ENCODE results near the gene CLTA.

Gene CLTA, protein sequence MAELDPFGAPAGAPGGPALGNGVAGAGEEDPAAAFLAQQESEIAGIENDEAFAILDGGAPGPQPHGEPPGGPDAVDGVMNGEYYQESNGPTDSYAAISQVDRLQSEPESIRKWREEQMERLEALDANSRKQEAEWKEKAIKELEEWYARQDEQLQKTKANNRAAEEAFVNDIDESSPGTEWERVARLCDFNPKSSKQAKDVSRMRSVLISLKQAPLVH

DNA sequence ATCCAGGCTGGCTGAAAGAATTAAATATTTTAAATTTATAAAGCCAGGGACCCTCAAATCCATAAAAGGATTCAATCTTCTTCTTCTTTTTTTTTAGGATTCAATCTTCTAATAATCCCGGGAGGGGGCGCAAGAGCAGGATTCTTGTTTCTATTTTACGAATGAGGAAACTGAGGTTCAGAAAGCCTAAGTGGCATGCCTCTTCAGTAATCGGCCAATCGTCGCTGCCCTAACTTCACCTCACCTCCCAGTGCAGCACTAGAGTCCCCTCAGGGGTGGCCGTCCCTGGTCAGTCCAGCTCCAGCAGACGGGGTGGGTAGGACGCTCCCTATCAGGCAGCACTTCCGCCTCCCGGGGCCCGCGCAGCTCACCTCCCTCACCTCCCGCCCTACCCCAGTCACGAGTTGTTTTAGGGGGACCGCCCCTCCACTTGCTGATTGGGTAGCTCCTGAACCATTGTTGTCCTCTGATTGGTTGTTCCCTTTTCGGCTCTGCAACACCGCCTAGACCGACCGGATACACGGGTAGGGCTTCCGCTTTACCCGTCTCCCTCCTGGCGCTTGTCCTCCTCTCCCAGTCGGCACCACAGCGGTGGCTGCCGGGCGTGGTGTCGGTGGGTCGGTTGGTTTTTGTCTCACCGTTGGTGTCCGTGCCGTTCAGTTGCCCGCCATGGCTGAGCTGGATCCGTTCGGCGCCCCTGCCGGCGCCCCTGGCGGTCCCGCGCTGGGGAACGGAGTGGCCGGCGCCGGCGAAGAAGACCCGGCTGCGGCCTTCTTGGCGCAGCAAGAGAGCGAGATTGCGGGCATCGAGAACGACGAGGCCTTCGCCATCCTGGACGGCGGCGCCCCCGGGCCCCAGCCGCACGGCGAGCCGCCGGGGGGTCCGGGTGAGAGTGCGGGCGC, at the start of gene CLTA:
Gene CLTA (plus strand): TSS at position 534 of the 902 bp plus-strand sequence. CDS start 136 bp downstream, at position 670.
- DNase-seq: peak; percentile 95

DNA sequence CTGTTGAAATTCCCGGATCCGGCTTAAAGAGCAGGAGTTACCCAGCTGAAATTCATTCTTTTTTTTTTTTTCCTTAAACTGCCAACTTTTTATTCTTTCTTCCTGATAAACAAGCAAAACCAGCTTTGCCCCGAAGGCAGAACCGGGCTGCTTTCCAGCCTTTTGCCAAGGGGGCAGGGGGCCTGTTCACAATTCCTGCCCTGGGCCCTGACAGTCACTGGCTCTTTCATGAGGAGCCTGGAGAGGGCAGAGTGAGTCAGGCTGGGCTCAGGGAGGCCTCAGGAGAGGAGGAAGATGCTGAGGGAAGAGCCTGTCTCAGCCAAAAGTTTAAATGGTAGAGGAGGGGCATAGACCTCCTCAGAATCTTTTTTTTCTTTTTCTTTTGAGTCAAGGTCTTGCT, 49.4 kb upstream of the CLTA start:
- DNase-seq: no peak

DNA sequence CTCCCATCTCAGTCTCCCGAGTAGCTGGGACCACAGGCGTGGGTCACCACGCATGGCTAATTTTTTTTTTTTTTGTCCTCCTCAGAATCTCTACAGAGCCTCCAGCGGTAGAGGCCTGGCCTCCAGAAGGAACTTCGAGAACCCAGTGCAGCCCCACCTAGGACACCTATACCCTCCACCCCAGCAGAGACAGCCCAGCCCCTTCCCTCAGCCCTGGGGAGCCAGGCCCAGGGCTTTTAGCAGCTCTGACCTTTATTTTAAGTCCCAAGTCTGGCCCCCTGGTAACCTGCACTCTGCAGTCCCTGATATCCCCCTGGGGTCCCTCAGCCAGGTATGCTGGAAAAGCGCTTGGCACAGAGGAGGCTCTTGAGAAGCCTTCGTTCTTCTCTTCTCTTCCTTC, 49.0 kb upstream of the CLTA start:
- DNase-seq: no peak

DNA sequence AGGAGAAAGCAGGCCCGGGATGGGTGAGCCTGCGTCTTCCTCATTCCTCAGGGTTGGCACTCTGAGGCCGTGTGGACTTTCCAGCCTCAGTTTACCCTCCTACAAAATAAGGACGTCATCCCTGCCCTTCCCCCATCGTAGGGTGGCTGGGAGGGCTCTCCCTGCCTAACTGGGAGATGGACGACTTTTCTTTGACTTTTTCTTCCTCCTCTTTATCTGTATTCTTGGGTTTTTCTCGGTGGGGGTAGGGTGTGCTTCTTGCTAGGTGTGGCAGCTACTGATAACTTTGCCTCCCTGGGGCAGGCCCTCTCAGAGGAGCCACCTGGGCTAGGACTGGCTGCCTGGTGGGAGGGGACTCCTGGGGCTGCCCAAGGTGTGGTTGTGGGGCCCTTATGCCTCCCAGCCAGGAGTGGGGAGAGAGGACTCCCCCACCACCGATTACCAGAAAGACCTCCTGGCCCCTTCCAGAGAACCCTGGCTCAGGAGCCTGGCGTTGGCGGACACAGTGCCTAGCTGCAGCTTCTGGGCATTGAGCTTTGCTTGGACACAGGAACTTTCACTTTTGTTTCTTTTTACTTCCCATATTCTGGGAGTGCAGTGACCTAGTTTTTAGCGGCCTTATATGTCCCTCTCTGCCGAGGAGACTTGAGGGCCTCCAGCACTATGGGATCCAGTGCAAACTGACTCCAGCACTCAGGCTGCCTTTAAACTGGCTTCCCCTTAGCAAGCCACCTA, 48.0 kb upstream of the CLTA start:
- no peak for DNase-seq

DNA sequence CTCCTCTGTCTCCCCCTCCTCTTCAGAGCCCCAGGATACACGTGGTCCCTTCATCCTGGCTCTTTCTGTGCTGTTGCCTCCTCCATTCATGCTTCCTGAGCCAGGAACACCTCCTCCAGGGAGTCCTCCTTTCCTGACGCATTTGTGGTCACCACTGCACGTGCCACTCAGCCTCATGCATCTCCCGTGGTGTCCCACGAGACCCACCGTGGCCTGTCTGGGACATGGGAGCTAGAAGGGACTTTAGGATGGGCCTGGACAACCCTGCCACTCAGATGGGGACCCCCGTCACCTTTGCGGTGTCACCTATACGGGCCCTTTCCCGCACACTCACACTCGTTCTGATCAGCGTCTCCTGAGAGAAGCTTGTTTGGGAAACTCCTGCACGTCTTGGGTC, 47.5 kb upstream of the CLTA start:
- no peak for DNase-seq

DNA sequence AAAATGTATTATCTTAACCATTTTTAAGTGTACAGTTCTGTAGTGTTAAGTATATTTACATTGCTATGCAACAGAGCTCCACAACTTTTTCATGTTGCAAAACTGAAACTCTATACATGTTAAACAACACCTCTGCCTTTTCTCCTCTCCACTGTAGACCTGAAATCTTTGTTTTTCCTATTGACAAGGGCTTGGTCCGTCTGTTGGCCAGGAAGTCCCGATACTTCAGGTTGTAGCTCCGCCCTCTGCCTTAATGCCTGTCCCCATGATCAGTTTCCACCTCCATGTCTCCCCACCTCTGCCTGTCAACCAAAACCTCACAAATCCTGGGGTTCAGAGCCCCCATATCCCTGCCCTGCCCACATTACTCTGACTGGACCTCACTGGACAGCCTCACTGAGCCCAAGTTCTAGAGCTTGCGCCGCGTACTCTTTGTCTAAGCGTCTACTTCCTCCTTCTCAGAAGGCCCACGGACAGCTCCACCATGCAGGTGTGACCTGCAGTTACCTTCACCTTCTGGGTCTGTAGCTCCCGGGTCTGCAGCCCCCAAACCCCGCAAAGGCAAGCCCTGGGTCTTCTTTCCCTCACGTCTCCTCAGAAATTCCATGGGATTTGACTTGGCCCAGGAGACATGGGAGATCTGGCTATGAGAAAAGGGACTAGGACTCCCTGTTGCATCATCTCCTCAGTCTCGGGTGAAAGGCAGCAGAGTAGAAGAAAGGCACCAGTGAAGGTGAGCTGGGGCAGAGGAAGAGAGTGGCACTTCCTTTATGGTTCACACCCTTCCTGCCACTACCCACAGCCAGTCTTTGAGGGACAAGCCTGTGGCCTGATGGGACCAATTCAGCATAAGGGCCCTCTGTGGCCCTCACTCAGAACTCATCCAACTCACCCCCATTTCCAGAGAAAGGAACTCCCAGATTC, 46.1 kb upstream of the CLTA start:
- peak; percentile 32 for DNase-seq

DNA sequence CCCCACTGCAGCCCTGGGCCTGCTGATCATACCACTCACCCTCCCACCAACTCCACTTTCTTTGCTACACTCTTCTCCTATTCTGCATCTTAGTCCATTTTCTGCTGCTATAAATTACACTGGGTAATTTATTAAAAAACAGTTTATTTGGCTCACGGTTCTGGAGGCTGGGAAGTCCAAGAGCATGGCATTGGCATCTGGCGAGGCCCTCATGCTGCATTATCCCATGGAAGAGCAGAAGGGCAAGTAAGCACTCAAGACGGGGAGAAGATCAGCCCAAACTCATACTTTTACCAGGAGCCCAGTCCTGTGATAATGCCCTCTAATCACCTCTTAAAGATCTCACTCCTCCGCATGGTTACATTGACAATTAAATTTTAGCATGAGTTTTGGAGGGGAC, 44.8 kb upstream of the CLTA start:
- no peak for DNase-seq

DNA sequence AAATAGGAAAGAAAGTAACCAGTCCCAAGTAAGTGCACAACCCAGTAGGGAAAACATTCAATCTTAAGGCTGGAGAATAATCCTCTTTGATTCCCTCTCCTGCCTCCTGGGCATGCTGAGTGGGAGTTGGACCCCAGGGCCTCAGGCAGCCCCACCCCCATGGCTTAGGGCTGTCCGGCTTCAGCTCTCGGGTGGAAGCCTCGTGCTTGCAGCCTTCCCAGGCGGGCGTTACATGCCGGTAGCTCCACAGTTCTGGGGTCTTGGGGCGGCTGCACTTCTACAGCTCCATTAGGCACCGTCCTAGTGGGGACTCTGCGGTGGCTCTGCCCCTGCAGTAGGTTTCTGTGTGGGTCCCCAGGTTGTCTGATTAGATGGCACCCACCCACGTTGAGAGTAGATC, 44.1 kb upstream of the CLTA start:
- no peak for DNase-seq

DNA sequence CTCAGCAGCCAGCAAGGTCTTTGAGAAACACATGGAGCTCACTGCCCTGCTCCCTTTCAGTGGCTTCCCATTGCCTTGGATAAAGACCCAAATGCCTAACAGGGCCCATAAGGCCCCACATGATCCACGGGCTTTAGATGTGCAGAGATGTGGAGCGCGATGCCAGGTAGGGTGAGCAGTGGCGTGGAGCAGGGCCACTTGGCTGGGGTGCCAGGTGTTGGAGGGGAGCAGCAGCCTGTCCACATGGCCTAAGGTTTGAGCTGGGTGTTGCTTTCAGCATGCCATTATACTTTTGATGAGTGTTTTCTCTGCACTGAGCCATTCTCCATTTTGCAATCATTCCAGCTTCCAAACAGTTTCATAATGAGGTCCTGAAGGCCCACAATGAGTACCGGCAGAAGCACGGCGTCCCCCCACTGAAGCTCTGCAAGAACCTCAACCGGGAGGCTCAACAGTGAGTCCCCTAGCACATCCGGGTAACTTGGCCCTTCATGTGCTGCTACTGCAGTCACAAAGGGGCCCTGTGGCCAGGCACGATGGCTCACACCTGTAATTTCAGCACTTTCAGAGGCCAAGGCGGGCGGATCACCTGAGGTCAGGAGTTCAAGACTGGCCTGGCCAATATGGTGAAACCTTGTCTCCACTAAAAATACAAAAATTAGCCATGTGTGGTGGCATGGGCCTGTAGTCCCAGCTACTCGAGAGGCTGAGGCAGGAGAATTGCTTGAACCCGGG, 43.1 kb upstream of the CLTA start:
- DNase-seq: no peak

DNA sequence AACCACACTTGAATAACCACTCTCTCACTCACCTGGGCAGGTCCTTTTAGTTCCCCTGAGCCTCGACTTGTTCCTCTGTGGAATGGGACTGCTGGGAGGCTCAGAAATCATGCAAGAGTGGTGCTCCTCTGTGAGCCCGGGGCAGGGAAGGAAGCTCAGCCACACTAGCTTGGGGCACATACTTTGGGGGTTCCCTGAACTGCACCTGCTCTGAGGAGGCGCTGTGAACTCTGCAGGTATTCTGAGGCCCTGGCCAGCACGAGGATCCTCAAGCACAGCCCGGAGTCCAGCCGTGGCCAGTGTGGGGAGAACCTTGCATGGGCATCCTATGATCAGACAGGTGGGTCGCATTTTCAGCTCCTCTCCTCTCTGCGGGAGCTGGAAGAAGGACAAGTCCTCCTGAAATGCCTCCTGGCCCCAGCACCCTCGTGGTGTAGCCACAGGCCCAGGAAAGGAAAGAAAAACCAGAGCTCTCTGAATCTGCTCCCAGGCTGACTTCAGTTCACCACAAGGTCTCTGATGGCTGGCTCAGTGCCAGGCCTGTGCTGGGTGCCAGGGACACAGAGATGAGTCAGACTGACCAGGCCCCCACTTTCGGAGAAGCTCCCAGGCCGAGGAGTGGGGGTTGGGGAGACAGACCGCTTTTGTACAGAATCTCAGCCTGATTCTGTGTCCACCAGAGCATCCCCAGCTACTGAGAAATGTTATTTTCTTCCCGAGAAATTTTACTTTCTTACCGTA, 42.2 kb upstream of the CLTA start:
- DNase-seq: no peak

DNA sequence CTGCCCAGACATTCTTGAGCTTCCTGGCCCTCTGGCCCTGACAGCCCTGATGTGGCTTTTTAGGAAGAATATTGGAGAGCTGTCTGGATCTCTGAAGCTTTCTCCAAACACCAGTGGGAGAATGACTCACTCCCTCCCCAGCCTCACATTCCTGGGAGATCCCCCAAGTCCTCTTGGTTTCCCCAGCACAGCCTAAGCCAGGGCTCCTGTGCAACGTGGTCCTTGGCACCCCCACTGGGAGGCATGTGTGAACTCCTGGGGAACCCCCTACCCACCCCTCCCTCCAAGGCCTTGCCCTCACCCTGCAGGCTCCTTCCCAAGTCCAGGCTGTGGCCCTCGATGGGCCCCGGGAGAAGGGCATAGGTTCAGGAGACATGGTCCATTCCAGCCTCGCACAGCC, 41.5 kb upstream of the CLTA start:
- no peak for DNase-seq

DNA sequence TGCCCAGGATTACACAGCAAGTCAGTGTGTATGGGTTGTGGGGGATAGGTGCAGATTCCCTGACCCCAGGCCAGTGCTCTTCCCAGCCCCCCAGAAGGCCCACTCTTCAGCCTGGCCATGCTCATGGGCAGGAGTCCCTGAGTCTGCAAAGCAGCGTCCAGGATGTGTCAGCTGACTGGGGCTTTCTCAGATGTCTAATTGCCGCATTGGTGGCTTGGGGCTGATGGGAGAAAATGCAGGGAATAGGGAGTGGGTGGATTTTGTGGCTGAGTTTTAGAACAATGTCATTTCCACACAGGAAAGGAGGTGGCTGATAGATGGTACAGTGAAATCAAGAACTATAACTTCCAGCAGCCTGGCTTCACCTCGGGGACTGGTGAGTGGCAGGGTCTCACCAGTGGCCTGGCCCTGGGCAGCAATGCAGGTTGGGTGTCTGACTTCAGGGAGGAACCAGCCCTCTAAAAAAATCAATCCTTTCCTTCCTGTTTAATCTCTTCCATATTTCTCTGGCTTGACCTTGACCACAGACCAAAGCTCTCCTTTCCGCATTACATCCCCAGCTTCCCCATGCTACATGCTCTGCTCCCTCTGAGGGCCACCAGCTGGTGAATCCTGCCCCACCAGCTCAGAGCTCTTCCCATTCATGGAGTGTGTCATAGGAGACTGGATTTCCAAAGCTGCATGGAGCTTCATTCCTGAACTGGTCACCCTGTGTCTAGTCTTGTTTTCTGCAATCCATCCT, 40.0 kb upstream of the CLTA start:
- DNase-seq: no peak

DNA sequence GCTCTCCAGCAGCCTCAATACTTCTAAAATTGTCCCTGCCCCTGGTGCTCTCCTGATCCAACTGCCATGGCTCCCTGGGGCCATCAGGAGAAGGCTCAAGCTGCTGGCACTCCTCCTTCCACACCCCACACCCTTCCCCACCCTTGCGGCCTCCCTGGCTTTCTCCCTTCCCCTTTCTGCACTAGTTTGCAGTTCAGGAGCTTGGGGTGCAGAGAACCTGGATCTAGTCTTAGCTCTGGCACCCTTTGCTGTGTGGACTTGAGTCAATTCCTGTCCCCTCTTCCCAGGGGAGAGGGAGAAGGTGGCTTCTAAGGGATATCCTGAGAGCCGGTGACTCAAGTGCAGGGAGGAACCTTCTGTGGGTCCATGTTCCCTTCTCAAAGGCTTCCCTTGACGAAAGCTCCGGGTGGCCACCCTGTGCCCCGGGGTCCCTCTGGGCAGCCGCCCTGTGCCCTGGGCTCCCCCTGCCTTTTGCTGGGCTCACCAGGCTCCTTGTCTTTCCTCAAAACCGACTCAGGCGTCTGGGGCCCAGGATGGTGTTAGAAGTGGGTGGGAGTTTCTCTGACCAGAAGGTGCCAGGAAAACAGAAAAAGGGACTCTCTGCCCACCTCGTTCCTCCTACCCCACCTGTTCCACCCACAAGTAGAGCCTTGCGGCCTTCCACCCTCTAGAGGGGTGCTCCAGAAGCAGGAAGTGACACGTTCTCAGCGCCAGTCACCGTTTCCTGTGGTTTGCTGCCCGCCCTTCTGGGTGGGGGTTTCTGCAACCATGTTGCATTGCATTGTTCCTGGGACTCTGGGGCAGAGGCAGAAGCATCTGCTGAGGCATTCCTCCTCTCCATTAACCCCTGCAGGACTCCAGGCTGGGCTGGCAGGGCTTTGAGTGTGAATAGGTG, 39.2 kb upstream of the CLTA start:
- no peak for DNase-seq

DNA sequence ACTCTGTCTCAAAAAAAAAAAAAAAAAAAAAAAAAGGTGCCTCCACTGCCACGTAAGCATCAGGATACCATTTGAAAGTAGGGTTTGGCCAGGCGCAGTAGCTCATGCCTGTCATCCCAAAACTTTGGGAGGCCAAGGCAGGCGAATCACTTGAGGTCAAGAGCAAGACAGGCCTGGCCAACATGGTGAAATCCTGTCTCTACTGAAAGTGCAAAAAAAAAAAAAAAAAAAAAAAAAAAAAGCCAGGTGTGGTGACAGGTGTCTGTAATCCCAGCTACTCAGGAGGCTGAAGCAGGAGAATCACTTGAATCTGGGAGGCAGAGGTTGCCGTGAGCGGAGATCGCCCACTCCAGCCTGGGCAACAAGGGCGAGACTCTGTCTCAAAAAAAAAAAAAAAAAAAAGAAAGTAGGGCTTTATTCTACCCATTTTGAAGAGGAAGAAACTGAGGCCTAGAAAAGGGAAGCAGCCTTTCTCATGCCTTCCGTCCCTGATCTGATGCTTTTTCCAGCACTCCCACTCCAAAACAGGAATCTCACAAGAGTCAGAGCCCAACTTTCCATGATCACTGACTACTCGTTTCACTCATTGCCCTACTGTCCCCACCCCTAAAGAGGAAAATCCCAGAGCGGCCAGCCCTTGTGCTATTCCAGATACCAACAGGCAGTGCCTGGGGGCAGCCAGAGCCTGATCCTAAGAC, 37.8 kb upstream of the CLTA start:
- no peak for DNase-seq

DNA sequence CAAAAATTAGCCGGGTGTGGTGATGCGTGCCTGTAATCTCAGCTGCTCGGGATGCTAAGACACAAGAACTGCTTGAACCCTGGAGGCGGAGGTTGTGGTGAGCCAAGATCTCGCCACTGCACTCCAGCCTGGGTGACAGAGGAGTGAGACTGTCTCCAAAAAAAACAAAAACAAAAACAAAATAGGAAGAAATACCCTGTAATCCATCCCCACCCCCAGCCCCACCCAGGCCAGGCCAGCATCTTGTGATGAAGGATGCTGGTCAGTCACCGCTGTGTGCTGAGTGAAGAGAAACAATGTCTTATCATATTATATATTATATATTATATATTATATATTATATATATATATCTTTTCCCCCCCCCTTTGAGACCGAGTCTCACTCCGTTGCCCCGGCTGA, 37.0 kb upstream of the CLTA start:
- no peak for DNase-seq

DNA sequence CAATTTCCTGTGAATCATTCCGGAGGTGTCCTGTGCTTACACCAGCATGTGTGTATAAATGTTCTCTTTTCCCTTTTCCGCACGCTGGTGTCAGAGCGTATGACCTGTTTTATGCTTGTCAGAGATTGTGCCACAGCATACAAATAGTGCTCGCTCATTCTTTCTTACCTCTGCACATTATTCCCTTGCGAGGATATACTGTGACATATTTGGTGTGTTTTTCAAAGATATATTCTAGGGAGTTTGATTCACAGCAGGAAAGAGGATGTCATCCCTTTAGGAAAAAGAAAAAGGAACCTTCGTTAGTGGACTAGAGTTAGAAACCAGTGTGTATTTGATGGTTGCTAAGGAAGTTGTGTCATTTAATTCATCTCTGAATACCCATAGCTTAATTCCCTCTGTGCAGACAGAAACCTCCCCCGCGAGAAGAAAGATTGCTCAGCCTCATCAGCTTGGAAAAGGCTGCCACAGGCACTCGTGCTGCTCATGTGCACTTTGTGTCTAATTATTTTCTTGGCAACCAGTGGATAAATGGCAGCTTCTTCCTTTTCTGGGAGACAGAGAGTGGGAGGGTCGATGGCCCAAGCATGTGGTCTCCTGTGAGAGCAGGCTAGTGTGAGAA, 36.3 kb upstream of the CLTA start:
- no peak for DNase-seq

DNA sequence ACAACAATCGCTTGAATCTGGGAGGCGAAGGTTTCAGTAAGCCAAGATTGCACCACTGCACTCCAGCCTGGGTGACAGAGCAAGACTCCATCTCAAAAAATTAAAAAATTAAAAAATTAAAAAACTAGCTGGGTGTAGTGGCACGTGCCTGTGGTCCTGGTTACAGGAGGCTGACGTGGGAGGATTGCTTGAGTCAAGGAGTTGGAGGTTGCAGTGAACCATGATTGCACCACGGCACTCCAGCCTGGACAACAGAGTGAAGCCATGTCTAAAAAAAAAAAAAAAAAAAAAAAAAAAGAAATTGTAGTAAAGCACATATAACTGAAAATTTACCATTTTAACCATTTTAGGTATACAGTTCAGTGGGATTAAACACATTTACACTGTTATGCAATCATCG, 34.6 kb upstream of the CLTA start:
- DNase-seq: no peak

DNA sequence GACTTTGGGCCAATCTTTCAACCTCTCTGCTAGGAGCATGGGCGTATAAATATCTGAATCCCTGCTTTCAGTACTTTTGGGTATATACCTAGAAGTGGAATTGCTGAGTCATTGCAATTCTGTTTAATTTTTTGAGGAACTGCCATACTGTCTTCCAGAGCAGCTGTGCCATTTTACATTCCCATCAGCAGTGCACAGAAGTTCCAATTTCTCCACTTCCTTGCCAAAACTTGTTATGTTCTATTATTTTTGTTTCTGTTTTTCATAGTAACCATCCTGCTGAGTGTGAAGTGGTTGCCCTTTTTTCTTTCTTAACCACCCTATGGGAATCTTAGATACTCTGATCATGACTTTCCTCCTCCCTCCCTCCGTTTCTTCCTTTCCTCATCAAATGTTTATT, 32.6 kb upstream of the CLTA start:
- DNase-seq: no peak
